Endothelial cell of umbilical vein (primary cell): ENCODE measurements around the gene FAM193B.

Source experiments
- JUN ChIP-seq: IDR thresholded peaks from 2 replicates; pipeline ENCODE4 v1.6.1; 2011; ENCODE audit warnings: borderline replicate concordance, low read depth; ENCODE audit not compliant: insufficient read length, insufficient read depth
- POLR2A ChIP-seq: IDR thresholded peaks from 2 replicates; pipeline ENCODE4 v1.6.1; 2012; ENCODE audit warnings: low read depth, mild to moderate bottlenecking, control low read depth, low read length
- POLR2AphosphoS5 ChIP-seq: IDR thresholded peaks from 2 replicates; pipeline ENCODE4 v1.6.1; 2012; ENCODE audit warnings: low read depth, mild to moderate bottlenecking, control low read depth, low read length, moderate library complexity; ENCODE audit not compliant: insufficient read depth
- TF ChIP-seq, protein P1 (sequence below): IDR thresholded peaks from 2 replicates; pipeline ENCODE4 v1.6.1; 2011; ENCODE audit not compliant: insufficient read depth, insufficient read length
- TF ChIP-seq, protein P2 (sequence below), 2 donors: IDR thresholded peaks; 1 replicate in 1 of 2; 2 replicates in 1 of 2; pipeline ENCODE4 v1.5.1; 2011; ENCODE audit warnings: low read length in 2 of 2, mild to moderate bottlenecking in 2 of 2, moderate library complexity in 2 of 2, control low read depth in 1 of 2, inconsistent platforms in 1 of 2, low read depth in 1 of 2; ENCODE audit not compliant: insufficient read depth in 1 of 2; ENCODE audit errors: extremely low read depth in 1 of 2

DNA sequence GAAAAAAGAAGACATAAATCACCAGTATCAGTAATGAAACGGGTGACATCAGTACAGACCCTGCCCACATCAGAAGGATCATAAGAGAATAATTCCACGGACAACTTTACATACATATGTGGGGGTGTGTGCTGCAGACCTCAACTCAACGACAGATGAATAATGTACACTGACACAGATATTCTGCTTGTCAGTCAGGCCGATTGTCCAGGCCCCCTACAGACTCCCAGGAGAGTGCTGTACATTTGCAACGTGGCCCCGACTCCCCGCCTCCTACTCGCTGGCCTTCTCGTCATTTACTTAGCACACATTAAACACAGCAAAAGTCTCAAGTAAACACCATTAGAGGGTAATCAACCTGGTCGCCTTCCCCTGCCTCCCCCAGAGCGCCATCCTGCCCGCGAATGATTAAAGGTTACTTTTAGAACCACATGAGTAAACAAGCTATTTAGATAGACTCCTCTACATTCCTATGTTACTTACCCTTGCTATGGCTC is 34.1 kb upstream of the FAM193B start:
- TF ChIP-seq POLR2A (no peak), POLR2AphosphoS5 (no peak), JUN (no peak)
- TF ChIP-seq, protein P1, sequence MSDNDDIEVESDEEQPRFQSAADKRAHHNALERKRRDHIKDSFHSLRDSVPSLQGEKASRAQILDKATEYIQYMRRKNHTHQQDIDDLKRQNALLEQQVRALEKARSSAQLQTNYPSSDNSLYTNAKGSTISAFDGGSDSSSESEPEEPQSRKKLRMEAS = no peak
- TF ChIP-seq, protein P2, sequence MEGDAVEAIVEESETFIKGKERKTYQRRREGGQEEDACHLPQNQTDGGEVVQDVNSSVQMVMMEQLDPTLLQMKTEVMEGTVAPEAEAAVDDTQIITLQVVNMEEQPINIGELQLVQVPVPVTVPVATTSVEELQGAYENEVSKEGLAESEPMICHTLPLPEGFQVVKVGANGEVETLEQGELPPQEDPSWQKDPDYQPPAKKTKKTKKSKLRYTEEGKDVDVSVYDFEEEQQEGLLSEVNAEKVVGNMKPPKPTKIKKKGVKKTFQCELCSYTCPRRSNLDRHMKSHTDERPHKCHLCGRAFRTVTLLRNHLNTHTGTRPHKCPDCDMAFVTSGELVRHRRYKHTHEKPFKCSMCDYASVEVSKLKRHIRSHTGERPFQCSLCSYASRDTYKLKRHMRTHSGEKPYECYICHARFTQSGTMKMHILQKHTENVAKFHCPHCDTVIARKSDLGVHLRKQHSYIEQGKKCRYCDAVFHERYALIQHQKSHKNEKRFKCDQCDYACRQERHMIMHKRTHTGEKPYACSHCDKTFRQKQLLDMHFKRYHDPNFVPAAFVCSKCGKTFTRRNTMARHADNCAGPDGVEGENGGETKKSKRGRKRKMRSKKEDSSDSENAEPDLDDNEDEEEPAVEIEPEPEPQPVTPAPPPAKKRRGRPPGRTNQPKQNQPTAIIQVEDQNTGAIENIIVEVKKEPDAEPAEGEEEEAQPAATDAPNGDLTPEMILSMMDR (IDR thresholded peaks at IDR 0.05; ENCODE audit: extremely low read depth in 1 of 2, insufficient read depth in 1 of 2, low read depth in 1 of 2, low read length in 2 of 2) = no peak
